Nephron (organoid): ENCODE measurements around the gene DHFR2.
"Not testable (repeated sequence)": the region's sequence is repeated elsewhere in the genome, so short reads cannot be mapped to it uniquely, and the experiment has no call there.

ENCODE experiments used
- H3K27ac Mint-ChIP-seq, 3 experiments: 2 replicates each; pipeline ENCODE4 v1.8.0; 2020; ENCODE audit warnings: mixed read lengths in 3 of 3, mild to moderate bottlenecking in 2 of 3, moderate library complexity in 1 of 3
- H3K27me3 Mint-ChIP-seq: 2 replicates; pipeline ENCODE4 v1.8.0; 2021; ENCODE audit warnings: low read depth, mild to moderate bottlenecking, moderate library complexity, mixed read lengths
- H3K36me3 Mint-ChIP-seq: 2 replicates; pipeline ENCODE4 v1.8.0; 2020; ENCODE audit warnings: low read depth, mixed read lengths
- H3K4me1 Mint-ChIP-seq: 2 replicates; pipeline ENCODE4 v1.8.0; 2020; ENCODE audit warnings: mixed read lengths
- H3K4me3 Mint-ChIP-seq, 3 experiments: 2 replicates each; pipeline ENCODE4 v1.8.0; 2020; ENCODE audit warnings: mild to moderate bottlenecking in 3 of 3, mixed read lengths in 3 of 3, moderate library complexity in 2 of 3
- H3K9me3 Mint-ChIP-seq: 2 replicates; pipeline ENCODE4 v1.8.0; 2020; ENCODE audit warnings: mixed read lengths
- CTCF ChIP-seq, 3 experiments: fragments of 200-600 bp; sonication (generic); IDR thresholded peaks; one replicate each; pipeline ENCODE4 v1.5.0; 2021; ENCODE audit warnings: antibody characterized with exemption in 3 of 3; ENCODE audit not compliant: unreplicated experiment in 3 of 3

Gene DHFR2

GRCh38 chr3:94063496-94064119 lies 892 bp upstream of the DHFR2 start:
- no peak for TF ChIP-seq CTCF (IDR thresholded peaks at IDR 0.05; ENCODE audit: unreplicated experiment in 3 of 3)
- peaks cover 37% of the 10 kb centered on the region for H3K4me1 Mint-ChIP-seq
- peaks cover 35% of the 10 kb centered on the region for H3K36me3 Mint-ChIP-seq
- H3K27ac Mint-ChIP-seq = peak overlapping the region; percentile 100
- H3K9me3 Mint-ChIP-seq = no peaks in the 10 kb centered on the region
- H3K4me3 Mint-ChIP-seq = peak overlapping the region; percentile 98 to 99 (median 99)
- no peaks in the 10 kb centered on the region for H3K27me3 Mint-ChIP-seq

GRCh38 chr3:94061297-94061696 lies 1.4 kb downstream of the DHFR2 start:
- no peaks in the 10 kb centered on the region for H3K27me3 Mint-ChIP-seq
- peaks cover 30% of the 10 kb centered on the region for H3K4me1 Mint-ChIP-seq
- no peaks in the 10 kb centered on the region for H3K9me3 Mint-ChIP-seq
- H3K36me3 Mint-ChIP-seq = peaks cover 17% of the 10 kb centered on the region
- H3K4me3 Mint-ChIP-seq = no peak overlapping the region
- no peak overlapping the region for H3K27ac Mint-ChIP-seq
- TF ChIP-seq CTCF (IDR thresholded peaks at IDR 0.05; ENCODE audit: unreplicated experiment in 3 of 3) = no peak

GRCh38 chr3:94050546-94050945 lies 12.2 kb downstream of the DHFR2 start:
- Mint-ChIP-seq H3K36me3 (peaks cover 19% of the 10 kb centered on the region), H3K9me3 (no peaks in the 10 kb centered on the region), H3K27ac (no peak overlapping the region), H3K4me3 (no peak overlapping the region), H3K27me3 (no peaks in the 10 kb centered on the region), H3K4me1 (no peaks in the 10 kb centered on the region)
- no peak for TF ChIP-seq CTCF (IDR thresholded peaks at IDR 0.05; ENCODE audit: unreplicated experiment in 3 of 3)

GRCh38 chr3:94049267-94049666 lies 13.4 kb downstream of the DHFR2 start:
- Mint-ChIP-seq H3K9me3 (peaks cover 3% of the 10 kb centered on the region), H3K27me3 (no peaks in the 10 kb centered on the region), H3K4me1 (no peaks in the 10 kb centered on the region), H3K27ac (no peak overlapping the region), H3K4me3 (no peak overlapping the region), H3K36me3 (peaks cover 30% of the 10 kb centered on the region)
- TF ChIP-seq CTCF (IDR thresholded peaks at IDR 0.05; ENCODE audit: unreplicated experiment in 3 of 3) = no peak

- H3K36me3 Mint-ChIP-seq = peaks cover 47% of the 10 kb centered on the region
- H3K4me3 Mint-ChIP-seq = no peak overlapping the region
- H3K4me1 Mint-ChIP-seq = no peaks in the 10 kb centered on the region
- no peak for TF ChIP-seq CTCF (IDR thresholded peaks at IDR 0.05; ENCODE audit: unreplicated experiment in 3 of 3)
- no peaks in the 10 kb centered on the region for H3K27me3 Mint-ChIP-seq
- H3K9me3 Mint-ChIP-seq = peaks cover 9% of the 10 kb centered on the region
- no peak overlapping the region for H3K27ac Mint-ChIP-seq
Measured at GRCh38 chr3:94046533-94046932, 16.2 kb downstream of the DHFR2 start.

- H3K4me3 Mint-ChIP-seq, H3K9me3 Mint-ChIP-seq: not testable (repeated sequence)
- H3K36me3 Mint-ChIP-seq = peaks cover 61% of the 10 kb centered on the region
Measured at GRCh38 chr3:94044100-94044936, 18.4 kb downstream of the DHFR2 start.

More at GRCh38 chr3:94044100-94044936, 18.4 kb downstream of the DHFR2 start:
- not testable (repeated sequence) for H3K4me1 Mint-ChIP-seq, H3K27me3 Mint-ChIP-seq, H3K27ac Mint-ChIP-seq
